AG04449 (cell line): Measurements from ENCODE around the gene KLHL35.
A peak's percentile ranks its signal among the peaks of the same experiment; 100 is the strongest.

ENCODE experiments used
- CTCF ChIA-PET: fragments of 350-600 bp; formaldehyde crosslinking; extraction: SDS; loops from one replicate; lab custom pipeline; 2021; ENCODE audit warnings: antibody characterized with exemption; lab: Yijun Ruan, JAX
- POLR2A ChIA-PET: fragments of 400-600, 350-600 bp; formaldehyde crosslinking; extraction: SDS; loops from one replicate; lab custom pipeline; 2020; ENCODE audit warnings: antibody characterized with exemption, inconsistent platforms; lab: Yijun Ruan, JAX
- DNase-seq: peaks from one replicate; pipeline ENCODE4 v3.0.0-alpha.2; 2010; ENCODE audit warnings: low read depth, low spot score
- H3K4me3 ChIP-seq: 2 replicates; pipeline ENCODE4 v1.5.1; 2011; ENCODE audit warnings: low read depth, mild to moderate bottlenecking, control low read depth, low read length
- TF ChIP-seq, protein P1 (sequence below): IDR thresholded peaks from one replicate; pipeline ENCODE4 v1.5.1; 2011; ENCODE audit warnings: mild to moderate bottlenecking, moderate library complexity, low read length, control low read depth, inconsistent platforms; ENCODE audit not compliant: insufficient read depth; ENCODE audit errors: missing control alignments

KLHL35 gene

GRCh38 chr11:75425422-75425821 is 7.6 kb downstream of the KLHL35 start:
- no peak overlapping the region for H3K4me3 ChIP-seq
- TF ChIP-seq, protein P1, sequence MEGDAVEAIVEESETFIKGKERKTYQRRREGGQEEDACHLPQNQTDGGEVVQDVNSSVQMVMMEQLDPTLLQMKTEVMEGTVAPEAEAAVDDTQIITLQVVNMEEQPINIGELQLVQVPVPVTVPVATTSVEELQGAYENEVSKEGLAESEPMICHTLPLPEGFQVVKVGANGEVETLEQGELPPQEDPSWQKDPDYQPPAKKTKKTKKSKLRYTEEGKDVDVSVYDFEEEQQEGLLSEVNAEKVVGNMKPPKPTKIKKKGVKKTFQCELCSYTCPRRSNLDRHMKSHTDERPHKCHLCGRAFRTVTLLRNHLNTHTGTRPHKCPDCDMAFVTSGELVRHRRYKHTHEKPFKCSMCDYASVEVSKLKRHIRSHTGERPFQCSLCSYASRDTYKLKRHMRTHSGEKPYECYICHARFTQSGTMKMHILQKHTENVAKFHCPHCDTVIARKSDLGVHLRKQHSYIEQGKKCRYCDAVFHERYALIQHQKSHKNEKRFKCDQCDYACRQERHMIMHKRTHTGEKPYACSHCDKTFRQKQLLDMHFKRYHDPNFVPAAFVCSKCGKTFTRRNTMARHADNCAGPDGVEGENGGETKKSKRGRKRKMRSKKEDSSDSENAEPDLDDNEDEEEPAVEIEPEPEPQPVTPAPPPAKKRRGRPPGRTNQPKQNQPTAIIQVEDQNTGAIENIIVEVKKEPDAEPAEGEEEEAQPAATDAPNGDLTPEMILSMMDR, result peak; percentile 26
- ChIA-PET POLR2A (no interaction called here), CTCF (interaction anchor here (0.7 to 2.9 kb wide), 7 partner anchors 17 to 145 kb away, joined by 3 to 15 read pairs (median 4); no protein-coding TSS in a partner anchor)
- no peak for DNase-seq

- CTCF ChIA-PET, result interaction anchor here (0.7 to 2.9 kb wide), 3 partner anchors 10 to 108 kb away, joined by 3 to 15 read pairs (median 8); no protein-coding TSS in a partner anchor
These were observed 8.6 kb downstream of the KLHL35 start for GRCh38 chr11:75424396-75424795.

GRCh38 chr11:75423721-75424120 is 9.3 kb downstream of the KLHL35 start:
- TF ChIP-seq, protein P1, result no peak
- POLR2A ChIA-PET, result interaction anchor here (1.1 kb wide), 1 partner anchor 23 kb away, joined by 3 read pairs; no protein-coding TSS in a partner anchor
- no peak for DNase-seq
- no peak overlapping the region for H3K4me3 ChIP-seq
- CTCF ChIA-PET, result interaction anchor here (1.5 to 2.4 kb wide), 2 partner anchors 102 to 108 kb away, joined by 8 to 9 read pairs; partner anchors contain the start of gene GDPD5

More at GRCh38 chr11:75424396-75424795, 8.6 kb downstream of the KLHL35 start:
- TF ChIP-seq, protein P1, result no peak
- POLR2A ChIA-PET, result no interaction called here
- no peak overlapping the region for H3K4me3 ChIP-seq
- no peak for DNase-seq

DNA sequence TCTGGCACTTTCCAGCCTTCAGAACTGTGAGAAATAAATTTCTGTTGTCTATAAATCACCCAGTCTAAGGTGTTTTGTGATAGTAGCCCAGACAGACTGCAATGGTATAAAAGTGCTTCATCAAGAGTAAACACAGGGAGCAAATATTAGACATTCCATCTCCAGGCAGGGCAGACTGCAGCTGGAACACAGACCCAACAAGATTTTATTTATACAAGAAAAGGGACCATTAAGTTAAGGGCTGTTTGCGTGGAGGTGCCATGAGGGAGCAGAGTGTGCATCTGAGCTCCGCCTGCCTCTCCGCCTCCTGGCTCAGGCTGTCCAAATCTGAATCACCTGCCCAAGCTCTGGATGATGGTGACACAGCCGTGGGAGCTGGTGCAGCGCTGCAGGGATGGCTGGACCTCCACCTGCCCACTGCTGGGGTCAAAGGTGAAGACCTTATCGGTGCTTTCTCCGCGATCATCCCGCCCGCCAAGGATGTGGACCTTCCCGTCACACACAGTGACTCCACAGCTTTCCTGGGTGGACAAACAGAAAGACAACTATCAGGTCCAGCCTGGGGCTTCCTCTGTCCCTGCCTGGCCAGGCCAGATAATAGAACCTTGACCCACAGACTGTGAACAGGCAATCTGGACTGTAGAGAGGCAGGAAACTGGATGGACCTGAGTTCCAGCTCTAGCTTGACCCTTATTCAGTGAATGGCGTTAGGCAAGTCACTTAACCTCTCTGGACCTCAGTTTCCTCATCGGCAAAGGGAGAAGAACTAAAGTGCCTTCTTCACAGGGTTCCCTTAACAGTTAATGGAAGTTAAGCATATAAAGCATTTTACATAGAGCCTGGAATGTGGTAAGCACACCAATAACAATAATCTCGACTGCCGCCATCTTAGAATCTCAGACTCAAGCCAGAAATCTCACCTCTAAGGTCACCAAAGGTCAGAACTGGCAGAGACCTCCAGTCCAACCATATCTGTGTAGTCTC is 10.5 kb downstream of the KLHL35 start:
- no peak for DNase-seq
- H3K4me3 ChIP-seq, result no peak overlapping the region
- CTCF ChIA-PET, result interaction anchor here (0.8 to 2.5 kb wide), 6 partner anchors 7 to 110 kb away, joined by 3 to 9 read pairs (median 6); partner anchors contain the start of gene GDPD5
- POLR2A ChIA-PET, result interaction anchor here (0.5 to 1.1 kb wide), 2 partner anchors 22 to 152 kb away, joined by 3 read pairs; no protein-coding TSS in a partner anchor
- TF ChIP-seq, protein P1, result no peak

GRCh38 chr11:75421902-75422247 is 11.1 kb downstream of the KLHL35 start:
- ChIA-PET CTCF (interaction anchor here (0.8 to 7.3 kb wide), 5 partner anchors 7 to 110 kb away, joined by 3 to 90 read pairs (median 3); no protein-coding TSS in a partner anchor), POLR2A (no interaction called here)

More at GRCh38 chr11:75421902-75422247, 11.1 kb downstream of the KLHL35 start:
- no peak for DNase-seq
- H3K4me3 ChIP-seq, result no peak overlapping the region
- TF ChIP-seq, protein P1, result no peak
